Tibial artery (tissue), 4 donors: Measurements from ENCODE around the gene CTCF.

Experiments used
- DNase-seq, 2 donors: peaks; one replicate each; pipeline ENCODE4 v3.0.0-alpha.2; 2019
- H3K27ac ChIP-seq, 2 donors: fragments of 200-600 bp; sonication (generic) in 1 of 2; 1 replicate in 1 of 2; 2 replicates in 1 of 2; pipeline ENCODE4 v1.5.1; 2018 to 2019; ENCODE audit warnings: mild to moderate bottlenecking in 1 of 2
- H3K27me3 ChIP-seq, 2 donors: fragments of 200-600 bp; sonication (generic) in 1 of 2; one replicate each; pipeline versions ENCODE4 v1.5.1 to v1.6.0; 2016 to 2019
- H3K36me3 ChIP-seq, 3 donors: fragments of 200-600 bp; sonication (generic) in 2 of 3; one replicate each; pipeline ENCODE4 v1.5.1; 2016 to 2019; ENCODE audit warnings: mild to moderate bottlenecking in 2 of 3
- H3K4me1 ChIP-seq, 4 donors: fragments of 200-600 bp; sonication (generic) in 2 of 4; 1 replicate in 3 of 4; 2 replicates in 1 of 4; pipeline ENCODE4 v1.5.1; 2016 to 2019
- H3K4me3 ChIP-seq, 2 donors: fragments of 200-600 bp; sonication (generic) in 1 of 2; 1 replicate in 1 of 2; 2 replicates in 1 of 2; pipeline ENCODE4 v1.5.1; 2018 to 2019; ENCODE audit warnings: mild to moderate bottlenecking in 2 of 2
- H3K9me3 ChIP-seq, 3 donors: fragments of 200-600 bp; sonication (generic) in 1 of 3; one replicate each; pipeline ENCODE4 v1.5.1; 2016 to 2019
- intact Hi-C: fragments of 100-400 bp; cut with DNase I; formaldehyde crosslinking; loops from one replicate; pipeline ENCODE4 v1.15.0; 2023; ENCODE audit warnings: low total_unique reads
- TF ChIP-seq, protein P1 (sequence below), 2 experiments: fragments of 200-600 bp in 1 of 2; fragments of 450-650 bp in 1 of 2; IDR thresholded peaks; one replicate each; pipeline ENCODE4 v1.5.1; 2017 to 2019; ENCODE audit warnings: antibody characterized with exemption in 2 of 2, mild to moderate bottlenecking in 1 of 2, moderate library complexity in 1 of 2

Gene CTCF

GRCh38 chr16:67561824-67562525, 351 bp upstream of the CTCF start:
- no peaks in the 10 kb centered on the region for H3K36me3 ChIP-seq
- H3K4me3 ChIP-seq = peak overlapping the region; percentile 91 to 95
- peak; percentile 97 to 98 for DNase-seq
- intact Hi-C loops = loop anchor here (5.0 kb wide), 1 partner anchor 35 kb away; the partner anchor contains the start of gene RIPOR1
- H3K27me3 ChIP-seq = no peaks in the 10 kb centered on the region
- no peaks in the 10 kb centered on the region for H3K9me3 ChIP-seq
- TF ChIP-seq, protein P1, sequence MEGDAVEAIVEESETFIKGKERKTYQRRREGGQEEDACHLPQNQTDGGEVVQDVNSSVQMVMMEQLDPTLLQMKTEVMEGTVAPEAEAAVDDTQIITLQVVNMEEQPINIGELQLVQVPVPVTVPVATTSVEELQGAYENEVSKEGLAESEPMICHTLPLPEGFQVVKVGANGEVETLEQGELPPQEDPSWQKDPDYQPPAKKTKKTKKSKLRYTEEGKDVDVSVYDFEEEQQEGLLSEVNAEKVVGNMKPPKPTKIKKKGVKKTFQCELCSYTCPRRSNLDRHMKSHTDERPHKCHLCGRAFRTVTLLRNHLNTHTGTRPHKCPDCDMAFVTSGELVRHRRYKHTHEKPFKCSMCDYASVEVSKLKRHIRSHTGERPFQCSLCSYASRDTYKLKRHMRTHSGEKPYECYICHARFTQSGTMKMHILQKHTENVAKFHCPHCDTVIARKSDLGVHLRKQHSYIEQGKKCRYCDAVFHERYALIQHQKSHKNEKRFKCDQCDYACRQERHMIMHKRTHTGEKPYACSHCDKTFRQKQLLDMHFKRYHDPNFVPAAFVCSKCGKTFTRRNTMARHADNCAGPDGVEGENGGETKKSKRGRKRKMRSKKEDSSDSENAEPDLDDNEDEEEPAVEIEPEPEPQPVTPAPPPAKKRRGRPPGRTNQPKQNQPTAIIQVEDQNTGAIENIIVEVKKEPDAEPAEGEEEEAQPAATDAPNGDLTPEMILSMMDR (IDR thresholded peaks at IDR 0.05) = no peak
- peak overlapping the region; percentile 98 to 99 for H3K27ac ChIP-seq
- H3K4me1 ChIP-seq = peaks cover 0 to 30% (median 20%) of the 10 kb centered on the region in 4 donors

GRCh38 chr16:67562918-67563707, 787 bp downstream of the CTCF start:
- H3K36me3 ChIP-seq = no peaks in the 10 kb centered on the region
- intact Hi-C loops = loop anchor here (1.0 to 5.0 kb wide), 2 partner anchors 36 to 104 kb away; partner anchors contain the start of gene RIPOR1
- DNase-seq = peak in 1 of 2 donors; percentile 79
- H3K27ac ChIP-seq = peak overlapping the region; percentile 98 to 99
- H3K27me3 ChIP-seq = no peaks in the 10 kb centered on the region
- peaks cover 0 to 31% (median 20%) of the 10 kb centered on the region in 4 donors for H3K4me1 ChIP-seq
- H3K4me3 ChIP-seq = peak overlapping the region; percentile 91 to 95
- TF ChIP-seq, protein P1 (IDR thresholded peaks at IDR 0.05) = peak in 1 of 2 experiments; percentile 4
- no peaks in the 10 kb centered on the region for H3K9me3 ChIP-seq

DNA sequence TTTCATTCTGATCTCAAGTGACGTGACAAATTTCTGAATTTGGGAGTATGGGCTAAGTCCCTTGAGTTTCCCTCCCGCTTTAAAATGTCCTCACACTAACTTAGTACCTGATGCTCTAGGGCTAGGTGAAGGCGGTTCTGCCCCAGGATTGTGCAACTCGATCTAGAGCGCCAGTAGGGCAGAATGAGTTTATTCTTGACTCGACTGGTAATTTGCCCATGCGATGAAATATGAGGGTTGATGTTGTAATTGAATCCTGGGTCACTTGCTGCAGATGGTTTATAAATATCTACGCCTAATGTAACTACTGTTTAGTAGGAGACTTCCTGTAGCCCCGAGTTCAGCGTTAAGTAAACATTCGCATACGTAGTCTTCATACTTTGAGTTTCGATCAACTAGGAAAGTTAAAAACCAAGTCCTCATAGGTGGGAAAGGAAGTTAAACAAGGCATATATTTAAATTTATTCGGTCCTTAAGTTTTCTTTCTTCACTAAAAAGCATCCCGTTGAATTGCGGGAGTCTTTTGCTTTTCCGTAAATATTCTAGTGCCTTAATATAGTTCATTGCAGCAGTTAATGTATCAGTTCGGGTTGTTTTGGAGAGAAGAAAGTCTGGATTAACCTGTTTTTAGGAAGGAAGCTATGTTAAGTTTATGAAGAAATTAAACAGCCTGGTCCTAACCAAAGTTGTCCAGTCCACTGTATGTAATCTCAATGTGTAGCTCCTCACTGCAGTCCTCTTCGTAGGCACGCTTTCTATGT, 1.6 kb downstream of the CTCF start:
- H3K4me1 ChIP-seq = peaks cover 0 to 31% (median 20%) of the 10 kb centered on the region in 4 donors
- H3K27ac ChIP-seq = peak overlapping the region; percentile 98 to 99
- H3K27me3 ChIP-seq = no peaks in the 10 kb centered on the region
- H3K9me3 ChIP-seq = no peaks in the 10 kb centered on the region
- TF ChIP-seq, protein P1 (IDR thresholded peaks at IDR 0.05) = no peak
- intact Hi-C loops = loop anchor here (1.0 to 5.0 kb wide), 2 partner anchors 37 to 103 kb away; partner anchors contain the start of gene RIPOR1
- H3K4me3 ChIP-seq = peak overlapping the region; percentile 91 to 95
- peak; percentile 67 to 81 for DNase-seq
- H3K36me3 ChIP-seq = no peaks in the 10 kb centered on the region

- intact Hi-C loops = no loop called here
- Histone ChIP-seq H3K4me1 (peaks cover 0 to 34% (median 22%) of the 10 kb centered on the region in 4 donors), H3K4me3 (no peak overlapping the region), H3K27ac (no peak overlapping the region), H3K36me3 (no peaks in the 10 kb centered on the region), H3K27me3 (no peaks in the 10 kb centered on the region), H3K9me3 (no peaks in the 10 kb centered on the region)
- peak in 1 of 2 donors; percentile 34 for DNase-seq
- TF ChIP-seq, protein P1 (IDR thresholded peaks at IDR 0.05) = no peak
These were observed 3.3 kb downstream of the CTCF start for GRCh38 chr16:67565470-67566100.

DNA sequence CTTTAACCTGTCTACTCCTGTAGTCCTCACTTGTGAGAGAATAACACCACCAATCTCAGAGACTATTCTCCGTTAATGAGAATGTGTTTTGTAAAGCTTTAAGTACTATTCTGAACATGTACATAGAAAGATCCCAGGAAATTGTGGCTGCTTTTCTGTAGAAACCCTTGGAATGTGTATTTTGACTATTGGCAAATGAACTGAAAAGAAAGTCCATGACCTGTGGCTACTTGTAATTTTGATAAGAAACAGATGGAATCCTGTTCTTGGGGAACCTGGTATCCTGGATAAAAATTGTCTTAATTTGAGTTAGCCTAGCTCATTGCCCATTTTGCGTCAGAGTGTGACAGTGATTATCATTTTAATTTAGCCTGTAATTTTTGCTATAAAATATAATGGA, 9.1 kb downstream of the CTCF start:
- intact Hi-C loops = no loop called here
- no peak overlapping the region for H3K27ac ChIP-seq
- H3K36me3 ChIP-seq = peaks cover 12 to 41% (median 29%) of the 10 kb centered on the region in 3 donors

More for the DNA sequence above, 9.1 kb downstream of the CTCF start:
- H3K4me1 ChIP-seq = peaks cover 0 to 11% (median 3%) of the 10 kb centered on the region in 4 donors
- H3K4me3 ChIP-seq = no peak overlapping the region
- no peaks in the 10 kb centered on the region for H3K9me3 ChIP-seq
- H3K27me3 ChIP-seq = no peaks in the 10 kb centered on the region
- TF ChIP-seq, protein P1 (IDR thresholded peaks at IDR 0.05) = no peak
- no peak for DNase-seq
